MM.1S (cell line): Measurements from ENCODE around the gene TERT.
"Not testable (repeated sequence)": the region's sequence is repeated elsewhere in the genome, so short reads cannot be mapped to it uniquely, and the experiment has no call there.

Source experiments
- CTCF ChIP-seq: fragments of 300-600 bp; sonication (generic); IDR thresholded peaks from 2 replicates; pipeline ENCODE4 v1.5.1; 2016; ENCODE audit warnings: antibody characterized with exemption, low read length, mixed read lengths
- EZH2 ChIP-seq: fragments of 300-600 bp; sonication (generic); optimal IDR thresholded peaks from 2 replicates; pipeline ENCODE3; 2017; ENCODE audit warnings: low read depth, mild to moderate bottlenecking, antibody characterized with exemption, low read length, mixed read lengths

GRCh38 chr5:1275397-1276391, 19.2 kb downstream of the TERT start:
- TF ChIP-seq CTCF, EZH2: not testable (repeated sequence)
